CD14-positive monocyte (primary cell): ENCODE measurements around the gene FGFR2. TPM values are rescaled to one million over a fixed set of nuclear protein-coding genes. Genes with fewer than 3 reads are reported as not detected.

Experiments
- DNase-seq, 3 donors: peaks; one replicate each; pipeline ENCODE4 v3.0.0-alpha.2; 2011 to 2022
- H2AFZ ChIP-seq: 2 replicates; pipeline ENCODE4 v1.6.0; 2012; ENCODE audit warnings: mild to moderate bottlenecking, low read depth, low read length, inconsistent platforms; ENCODE audit not compliant: insufficient read depth, poor library complexity, severe bottlenecking
- H3K27ac ChIP-seq, 2 donors: 1 replicate in 1 of 2; 2 replicates in 1 of 2; pipeline ENCODE4 v1.5.1; 2012 to 2013; ENCODE audit warnings: low read length in 2 of 2, control low read depth in 1 of 2, inconsistent platforms in 1 of 2, low read depth in 1 of 2, mild to moderate bottlenecking in 1 of 2
- H3K27me3 ChIP-seq, 2 donors: one replicate each; pipeline versions ENCODE4 v1.6.0 to v1.6.1; 2011 to 2013; ENCODE audit warnings: low read length in 2 of 2; ENCODE audit not compliant: control insufficient read depth in 2 of 2, insufficient read depth in 2 of 2
- H3K36me3 ChIP-seq, 2 donors: replicated peaks in 1 of 2; 1 replicate in 1 of 2; 2 replicates in 1 of 2; pipeline versions ENCODE4 v1.5.1 to v1.6.1; 2012 to 2013; ENCODE audit warnings: low read length in 2 of 2, control low read depth in 1 of 2, inconsistent platforms in 1 of 2, mild to moderate bottlenecking in 1 of 2; ENCODE audit not compliant: insufficient read depth in 2 of 2, control insufficient read depth in 1 of 2
- H3K4me1 ChIP-seq, 2 donors: 1 replicate in 1 of 2; 2 replicates in 1 of 2; pipeline versions ENCODE4 v1.5.1 to v1.6.1; 2012 to 2013; ENCODE audit warnings: low read length in 2 of 2, control low read depth in 1 of 2, inconsistent platforms in 1 of 2, mild to moderate bottlenecking in 1 of 2, moderate library complexity in 1 of 2; ENCODE audit not compliant: insufficient read depth in 2 of 2, control insufficient read depth in 1 of 2
- H3K4me2 ChIP-seq: replicated peaks from 2 replicates; pipeline ENCODE3; 2012; ENCODE audit warnings: low read length, moderate library complexity, mild to moderate bottlenecking; ENCODE audit not compliant: poor library complexity, severe bottlenecking; ENCODE audit errors: extremely low read depth
- H3K4me3 ChIP-seq, 3 experiments: fragments of 200-600 bp in 1 of 3; sonication (generic) in 1 of 3; replicated peaks in 1 of 3; 1 replicate in 2 of 3; 2 replicates in 1 of 3; pipeline ENCODE4 v1.5.1; 2011 to 2013; ENCODE audit warnings: low read length in 3 of 3, mild to moderate bottlenecking in 3 of 3, control low read depth in 2 of 3, low read depth in 2 of 3, inconsistent platforms in 1 of 3, moderate library complexity in 1 of 3
- H3K79me2 ChIP-seq: 2 replicates; pipeline ENCODE4 v1.6.0; 2012; ENCODE audit warnings: mild to moderate bottlenecking, control low read depth, inconsistent platforms, low read length, moderate library complexity; ENCODE audit not compliant: insufficient read depth
- H3K9ac ChIP-seq: 2 replicates; pipeline ENCODE4 v1.6.0; 2017; ENCODE audit warnings: low read length, mild to moderate bottlenecking; ENCODE audit not compliant: insufficient read depth, poor library complexity, severe bottlenecking
- H3K9me3 ChIP-seq, 2 donors: replicated peaks in 1 of 2; 1 replicate in 1 of 2; 2 replicates in 1 of 2; pipeline versions ENCODE4 v1.5.1 to v1.6.1; 2012 to 2013; ENCODE audit warnings: low read length in 2 of 2, control low read depth in 1 of 2; ENCODE audit not compliant: control insufficient read depth in 1 of 2, insufficient read depth in 1 of 2
- H4K20me1 ChIP-seq: 2 replicates; pipeline ENCODE4 v1.6.0; 2012; ENCODE audit warnings: mild to moderate bottlenecking, low read length, control low read depth, moderate library complexity; ENCODE audit not compliant: insufficient read depth
- H3K27ac Mint-ChIP-seq, 7 donors: one replicate each; pipeline ENCODE4 v1.8.0; 2020; ENCODE audit warnings: mild to moderate bottlenecking in 7 of 7, mixed read lengths in 7 of 7, moderate library complexity in 6 of 7, inconsistent platforms in 2 of 7
- H3K27me3 Mint-ChIP-seq, 3 donors: one replicate each; pipeline ENCODE4 v1.8.0; 2021 to 2022; ENCODE audit warnings: low read depth in 3 of 3, mild to moderate bottlenecking in 3 of 3, mixed read lengths in 3 of 3, moderate library complexity in 3 of 3, inconsistent platforms in 1 of 3
- H3K36me3 Mint-ChIP-seq, 2 donors: one replicate each; pipeline ENCODE4 v1.8.0; 2020; ENCODE audit warnings: mixed read lengths in 2 of 2, inconsistent platforms in 1 of 2, mild to moderate bottlenecking in 1 of 2
- H3K4me1 Mint-ChIP-seq: one replicate; pipeline ENCODE4 v1.8.0; 2020; ENCODE audit warnings: mild to moderate bottlenecking, mixed read lengths
- H3K4me3 Mint-ChIP-seq, 2 donors: one replicate each; pipeline ENCODE4 v1.8.0; 2020; ENCODE audit warnings: mild to moderate bottlenecking in 2 of 2, mixed read lengths in 2 of 2, moderate library complexity in 1 of 2
- H3K9me3 Mint-ChIP-seq, 7 donors: one replicate each; pipeline ENCODE4 v1.8.0; 2020 to 2022; ENCODE audit warnings: mixed read lengths in 7 of 7, mild to moderate bottlenecking in 6 of 7, moderate library complexity in 6 of 7, inconsistent platforms in 2 of 7
- CTCF ChIP-seq: fragments of 200-600 bp; IDR thresholded peaks from one replicate; pipeline ENCODE4 v1.8.0; 2022; ENCODE audit warnings: antibody characterized with exemption, mild to moderate bottlenecking
- WGBS: methylation state at CpG from one replicate; pipeline ENCODE4 v1.1.5; 2013; ENCODE audit warnings: missing lambda C conversion rate; ENCODE audit not compliant: insufficient coverage; 5-methylcytosine and 5-hydroxymethylcytosine counted together
- intact Hi-C, 2 donors: fragments of 100-400 bp; cut with micrococcal nuclease; formaldehyde crosslinking; loops; one replicate each; pipeline versions ENCODE4 v1.15.0 to v1.15.1; 2023
- polyA plus RNA-seq, 3 donors: library from polyadenylated mRNA; depleted of rRNA in 1 of 3; unstranded in 2 of 3; stranded (reverse) in 1 of 3; fragments of 300-500 nt in 2 of 3; fragments of >200 nt in 1 of 3; fragmentation: Illumina TruSeq in 2 of 3; gene quantifications; 1 replicate in 2 of 3; 2 replicates in 1 of 3; pipeline ENCODE4 v1.2.3, GENCODE V29; 2012 to 2021

The FGFR2 gene
- polyA plus RNA-seq, 3 donors: not detected

GRCh38 chr10:121437596-121437995 lies 160.6 kb downstream of the FGFR2 start:
- WGBS: 83% methylated on average over 1 of the region's 4 CpGs

GRCh38 chr10:121436630-121437341 lies 161.5 kb downstream of the FGFR2 start:
- DNase-seq: no peak
- 63% methylated on average over 4 of the region's 5 CpGs for WGBS
- Mint-ChIP-seq H3K36me3 (no peaks in the 10 kb centered on the region), H3K27ac (no peak overlapping the region), H3K4me3 (no peak overlapping the region), H3K9me3 (peaks cover 0 to 20% (median 12%) of the 10 kb centered on the region in 7 donors), H3K4me1 (no peaks in the 10 kb centered on the region), H3K27me3 (peaks cover 1 to 3% (median 2%) of the 10 kb centered on the region in 3 donors)
- Histone ChIP-seq H2AFZ (no peak overlapping the region), H3K9me3 (peaks cover 3 to 5% of the 10 kb centered on the region in 2 donors), H3K27me3 (no peaks in the 10 kb centered on the region), H3K79me2 (no peaks in the 10 kb centered on the region), H3K4me3 (no peak overlapping the region), H3K4me1 (no peaks in the 10 kb centered on the region), H3K4me2 (no peak overlapping the region), H3K27ac (no peak overlapping the region), H3K9ac (no peak overlapping the region), H4K20me1 (no peaks in the 10 kb centered on the region), H3K36me3 (no peaks in the 10 kb centered on the region)
- TF ChIP-seq CTCF: no peak
- intact Hi-C loops: no loop called here

More at GRCh38 chr10:121437596-121437995, 160.6 kb downstream of the FGFR2 start:
- Histone ChIP-seq H3K27me3 (no peaks in the 10 kb centered on the region), H3K4me1 (no peaks in the 10 kb centered on the region), H3K36me3 (no peaks in the 10 kb centered on the region), H2AFZ (no peak overlapping the region), H3K27ac (no peak overlapping the region), H3K9ac (no peak overlapping the region), H3K4me3 (no peak overlapping the region), H4K20me1 (no peaks in the 10 kb centered on the region), H3K9me3 (peaks cover 0 to 3% of the 10 kb centered on the region in 2 donors), H3K4me2 (no peak overlapping the region), H3K79me2 (no peaks in the 10 kb centered on the region)
- no peak overlapping the region for H3K4me3 Mint-ChIP-seq
- TF ChIP-seq CTCF: no peak
- no peak for DNase-seq
- intact Hi-C loops: no loop called here
- H3K4me1 Mint-ChIP-seq: no peaks in the 10 kb centered on the region
- no peaks in the 10 kb centered on the region for H3K36me3 Mint-ChIP-seq
- H3K9me3 Mint-ChIP-seq: peaks cover 0 to 14% (median 7%) of the 10 kb centered on the region in 7 donors
- H3K27ac Mint-ChIP-seq: peak overlapping the region in 1 of 7 donors; percentile 20
- peaks cover 1 to 3% (median 2%) of the 10 kb centered on the region in 3 donors for H3K27me3 Mint-ChIP-seq
